ENCODE results near the gene USF2. TPM values are rescaled to one million over a fixed set of nuclear protein-coding genes. Genes with fewer than 3 reads are reported as not detected.

The USF2 gene
- polyA plus RNA-seq, 1 of the 3 experiments (the other 2 are of a cell fraction): 102 TPM

DNA sequence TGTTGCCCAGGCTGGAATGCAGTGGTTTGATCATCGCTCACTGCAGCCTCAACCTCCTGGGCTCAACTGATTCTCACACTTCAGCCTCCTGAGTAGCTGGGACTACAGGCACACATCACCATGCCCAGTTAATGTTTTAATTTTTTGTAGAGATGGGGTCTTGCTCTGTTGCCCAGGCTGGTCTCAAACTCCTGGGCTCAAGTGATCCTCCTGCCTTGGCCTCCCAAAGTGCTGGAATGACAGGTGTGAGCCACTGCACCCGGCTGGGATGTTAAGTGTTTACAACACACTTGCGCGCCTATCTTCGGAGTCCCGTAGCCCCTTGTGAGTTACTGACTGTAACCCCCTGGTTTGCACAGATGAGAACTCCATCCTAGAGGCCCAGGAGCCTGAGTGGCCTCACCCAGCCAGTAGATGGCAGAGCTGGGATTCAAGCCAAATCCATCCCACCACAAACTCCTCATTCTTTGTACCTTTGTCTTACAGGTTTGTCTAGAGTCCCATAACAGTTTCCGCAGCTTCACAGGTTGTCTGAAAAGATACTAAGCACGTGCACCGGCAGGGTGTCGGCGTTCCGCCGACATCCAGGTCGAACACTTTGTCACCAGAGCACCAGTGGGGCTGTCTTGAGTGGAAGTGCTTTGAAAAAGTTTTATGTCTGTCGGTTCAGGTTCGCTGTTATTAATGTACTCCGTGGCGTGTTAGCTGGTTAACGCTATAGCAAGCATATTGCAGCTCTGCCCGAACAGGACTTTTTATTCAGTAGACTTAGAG is 37.9 kb downstream of the USF2 start:
- no peaks in the 10 kb centered on the region for H4K20me1 ChIP-seq (ENCODE audit: insufficient read depth)
- DNase-seq: no peak
- H2AFZ ChIP-seq (ENCODE audit: low read depth): no peak overlapping the region
- H3K36me3 ChIP-seq (replicated peaks in 1 of 2; ENCODE audit: control insufficient read depth in 1 of 2, insufficient read depth in 2 of 2, low read length in 1 of 2): no peaks in the 10 kb centered on the region
- H3K9me3 ChIP-seq: no peaks in the 10 kb centered on the region
- H3K79me2 ChIP-seq (ENCODE audit: insufficient read depth): no peaks in the 10 kb centered on the region
- H3F3A ChIP-seq (replicated peaks; ENCODE audit: insufficient read depth): no peaks in the 10 kb centered on the region
- H3K27ac ChIP-seq (ENCODE audit: low read depth in 2 of 2, low read length in 1 of 2): no peak overlapping the region
- no peak overlapping the region for H3K4me3 ChIP-seq (ENCODE audit: low read depth in 2 of 2, low read length in 1 of 2)
- H3K4me2 ChIP-seq: no peak overlapping the region
- no peaks in the 10 kb centered on the region for H3K4me1 ChIP-seq (ENCODE audit: control insufficient read depth in 1 of 2, insufficient read depth in 2 of 2, low read depth in 1 of 2, low read length in 1 of 2)
- TF ChIP-seq, protein P1, sequence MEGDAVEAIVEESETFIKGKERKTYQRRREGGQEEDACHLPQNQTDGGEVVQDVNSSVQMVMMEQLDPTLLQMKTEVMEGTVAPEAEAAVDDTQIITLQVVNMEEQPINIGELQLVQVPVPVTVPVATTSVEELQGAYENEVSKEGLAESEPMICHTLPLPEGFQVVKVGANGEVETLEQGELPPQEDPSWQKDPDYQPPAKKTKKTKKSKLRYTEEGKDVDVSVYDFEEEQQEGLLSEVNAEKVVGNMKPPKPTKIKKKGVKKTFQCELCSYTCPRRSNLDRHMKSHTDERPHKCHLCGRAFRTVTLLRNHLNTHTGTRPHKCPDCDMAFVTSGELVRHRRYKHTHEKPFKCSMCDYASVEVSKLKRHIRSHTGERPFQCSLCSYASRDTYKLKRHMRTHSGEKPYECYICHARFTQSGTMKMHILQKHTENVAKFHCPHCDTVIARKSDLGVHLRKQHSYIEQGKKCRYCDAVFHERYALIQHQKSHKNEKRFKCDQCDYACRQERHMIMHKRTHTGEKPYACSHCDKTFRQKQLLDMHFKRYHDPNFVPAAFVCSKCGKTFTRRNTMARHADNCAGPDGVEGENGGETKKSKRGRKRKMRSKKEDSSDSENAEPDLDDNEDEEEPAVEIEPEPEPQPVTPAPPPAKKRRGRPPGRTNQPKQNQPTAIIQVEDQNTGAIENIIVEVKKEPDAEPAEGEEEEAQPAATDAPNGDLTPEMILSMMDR (IDR thresholded peaks at IDR 0.05): peak; percentile 40
- no peak for TF ChIP-seq RXRA (IDR thresholded peaks at IDR 0.05; ENCODE audit: borderline replicate concordance, low read depth)
- H3K9ac ChIP-seq: no peak overlapping the region
- POLR2A ChIA-PET: no interaction called here
- CTCF ChIA-PET: interaction anchor here (0.6 to 0.7 kb wide), 2 partner anchors 12 to 20 kb away, joined by 3 to 4 read pairs; no protein-coding TSS in a partner anchor
- H3K27me3 ChIP-seq (ENCODE audit: insufficient read depth): peaks cover 32% of the 10 kb centered on the region
- WGBS (ENCODE audit: low lambda C conversion rate): 63% methylated on average over 20 of the region's 20 CpGs
- no peaks in the 10 kb centered on the region for H3K9me2 ChIP-seq

DNA sequence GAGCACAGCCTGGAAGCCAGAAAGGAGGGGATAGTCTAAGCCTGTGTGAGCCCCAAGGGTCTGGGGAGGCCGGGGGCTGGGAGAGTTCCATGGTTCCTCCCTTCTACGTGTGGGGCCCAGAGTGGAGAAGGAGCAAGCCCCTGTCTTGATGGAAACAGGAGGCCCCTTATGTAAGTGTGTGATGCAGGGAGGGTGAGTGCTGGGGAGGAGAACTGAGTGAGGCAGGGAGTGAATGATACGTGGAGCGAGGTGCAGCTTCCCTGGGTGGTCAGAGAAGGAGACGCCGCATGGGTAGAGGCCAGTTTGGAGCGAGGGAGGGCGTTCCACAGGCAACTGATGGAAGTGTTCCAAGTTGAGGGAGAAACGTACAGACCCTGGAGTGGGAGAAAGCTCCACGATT is 39.2 kb downstream of the USF2 start:
- H3F3A ChIP-seq (replicated peaks; ENCODE audit: insufficient read depth): no peaks in the 10 kb centered on the region
- H3K4me1 ChIP-seq (ENCODE audit: control insufficient read depth in 1 of 2, insufficient read depth in 2 of 2, low read depth in 1 of 2, low read length in 1 of 2): no peaks in the 10 kb centered on the region
- H2AFZ ChIP-seq (ENCODE audit: low read depth): no peak overlapping the region
- H3K9ac ChIP-seq: no peak overlapping the region
- ChIA-PET CTCF (no interaction called here), POLR2A (no interaction called here)
- no peaks in the 10 kb centered on the region for H3K79me2 ChIP-seq (ENCODE audit: insufficient read depth)
- H3K4me3 ChIP-seq (ENCODE audit: low read depth in 2 of 2, low read length in 1 of 2): no peak overlapping the region
- DNase-seq: no peak
- H3K9me3 ChIP-seq: no peaks in the 10 kb centered on the region
- no peak overlapping the region for H3K27ac ChIP-seq (ENCODE audit: low read depth in 2 of 2, low read length in 1 of 2)
- no peaks in the 10 kb centered on the region for H3K36me3 ChIP-seq (replicated peaks in 1 of 2; ENCODE audit: control insufficient read depth in 1 of 2, insufficient read depth in 2 of 2, low read length in 1 of 2)
- H3K9me2 ChIP-seq: no peaks in the 10 kb centered on the region
- H4K20me1 ChIP-seq (ENCODE audit: insufficient read depth): no peaks in the 10 kb centered on the region
- H3K27me3 ChIP-seq (ENCODE audit: insufficient read depth): peaks cover 20% of the 10 kb centered on the region
- TF ChIP-seq, protein P2, sequence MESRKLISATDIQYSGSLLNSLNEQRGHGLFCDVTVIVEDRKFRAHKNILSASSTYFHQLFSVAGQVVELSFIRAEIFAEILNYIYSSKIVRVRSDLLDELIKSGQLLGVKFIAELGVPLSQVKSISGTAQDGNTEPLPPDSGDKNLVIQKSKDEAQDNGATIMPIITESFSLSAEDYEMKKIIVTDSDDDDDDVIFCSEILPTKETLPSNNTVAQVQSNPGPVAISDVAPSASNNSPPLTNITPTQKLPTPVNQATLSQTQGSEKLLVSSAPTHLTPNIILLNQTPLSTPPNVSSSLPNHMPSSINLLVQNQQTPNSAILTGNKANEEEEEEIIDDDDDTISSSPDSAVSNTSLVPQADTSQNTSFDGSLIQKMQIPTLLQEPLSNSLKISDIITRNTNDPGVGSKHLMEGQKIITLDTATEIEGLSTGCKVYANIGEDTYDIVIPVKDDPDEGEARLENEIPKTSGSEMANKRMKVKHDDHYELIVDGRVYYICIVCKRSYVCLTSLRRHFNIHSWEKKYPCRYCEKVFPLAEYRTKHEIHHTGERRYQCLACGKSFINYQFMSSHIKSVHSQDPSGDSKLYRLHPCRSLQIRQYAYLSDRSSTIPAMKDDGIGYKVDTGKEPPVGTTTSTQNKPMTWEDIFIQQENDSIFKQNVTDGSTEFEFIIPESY (IDR thresholded peaks at IDR 0.05; ENCODE audit: borderline replicate concordance, low read depth): no peak
- TF ChIP-seq EZH2phosphoT487 (IDR thresholded peaks at IDR 0.05; ENCODE audit: borderline replicate concordance, low read depth) (no peak), TEAD4 (IDR thresholded peaks at IDR 0.05; ENCODE audit: borderline replicate concordance, insufficient read depth) (no peak), FOSL2 (IDR thresholded peaks at IDR 0.05; ENCODE audit: borderline replicate concordance, low read depth) (no peak)
- TF ChIP-seq, protein P3, sequence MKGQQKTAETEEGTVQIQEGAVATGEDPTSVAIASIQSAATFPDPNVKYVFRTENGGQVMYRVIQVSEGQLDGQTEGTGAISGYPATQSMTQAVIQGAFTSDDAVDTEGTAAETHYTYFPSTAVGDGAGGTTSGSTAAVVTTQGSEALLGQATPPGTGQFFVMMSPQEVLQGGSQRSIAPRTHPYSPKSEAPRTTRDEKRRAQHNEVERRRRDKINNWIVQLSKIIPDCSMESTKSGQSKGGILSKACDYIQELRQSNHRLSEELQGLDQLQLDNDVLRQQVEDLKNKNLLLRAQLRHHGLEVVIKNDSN (IDR thresholded peaks at IDR 0.05; ENCODE audit: borderline replicate concordance, low read depth): no peak
- no peak overlapping the region for H3K4me2 ChIP-seq
- 47% methylated on average over 10 of the region's 10 CpGs for WGBS (ENCODE audit: low lambda C conversion rate)
